Measurements from ENCODE around the gene ACOT6. TPM values are rescaled to one million over a fixed set of nuclear protein-coding genes. Genes with fewer than 3 reads are reported as not detected.
A peak's percentile ranks its signal among the peaks of the same experiment; 100 is the strongest.
"Not testable (repeated sequence)": the region's sequence is repeated elsewhere in the genome, so short reads cannot be mapped to it uniquely, and the experiment has no call there.

Gene ACOT6
- total RNA-seq, 2 experiments from 2014 or later, result not detected

DNA sequence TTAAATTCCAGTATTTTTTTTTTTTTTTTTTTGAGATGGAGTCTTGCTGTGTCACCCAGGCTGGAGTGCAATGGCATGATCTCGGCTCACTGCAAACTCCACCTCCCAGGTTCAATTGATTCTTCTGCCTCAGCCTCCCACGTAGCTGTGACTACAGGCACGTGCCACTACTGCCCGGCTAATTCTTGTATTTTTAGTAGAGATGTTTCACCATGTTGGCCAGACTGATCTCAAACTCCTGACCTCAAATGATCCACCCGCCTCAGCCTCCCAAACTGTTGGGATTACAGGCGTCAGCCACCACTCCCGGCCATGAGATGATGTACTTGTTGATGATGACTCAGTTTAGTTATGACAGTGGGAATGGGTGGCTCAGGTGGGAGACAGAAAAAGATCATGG, 38.1 kb upstream of the ACOT6 start:
- POLR2A ChIA-PET, DNase-seq, H3K9me3 Mint-ChIP-seq, CTCF ChIA-PET, H3K4me1 Mint-ChIP-seq, H3K27ac Mint-ChIP-seq, H3K27me3 Mint-ChIP-seq, H3K4me3 Mint-ChIP-seq: not testable (repeated sequence)
- H3K36me3 Mint-ChIP-seq (ENCODE audit: low read depth), result peaks cover 12% of the 10 kb centered on the region

GRCh38 chr14:73576391-73576790, 35.9 kb upstream of the ACOT6 start:
- CTCF ChIA-PET, result no interaction called here
- H3K4me3 Mint-ChIP-seq, result no peak overlapping the region
- peaks cover 15% of the 10 kb centered on the region for H3K36me3 Mint-ChIP-seq (ENCODE audit: low read depth)
- POLR2A ChIA-PET, result no interaction called here
- H3K27ac Mint-ChIP-seq, result no peak overlapping the region
- DNase-seq, result no peak
- no peaks in the 10 kb centered on the region for H3K27me3 Mint-ChIP-seq
- H3K4me1 Mint-ChIP-seq, result no peaks in the 10 kb centered on the region
- no peaks in the 10 kb centered on the region for H3K9me3 Mint-ChIP-seq

- H3K4me3 Mint-ChIP-seq, result not testable (repeated sequence)
Observed at GRCh38 chr14:73577214-73577613, 35.1 kb upstream of the ACOT6 start.

GRCh38 chr14:73582102-73582979, 30.0 kb upstream of the ACOT6 start:
- H3K9me3 Mint-ChIP-seq; H3K4me3 Mint-ChIP-seq; H3K27me3 Mint-ChIP-seq; H3K36me3 Mint-ChIP-seq (ENCODE audit: low read depth); H3K27ac Mint-ChIP-seq; POLR2A ChIA-PET; H3K4me1 Mint-ChIP-seq; DNase-seq: not testable (repeated sequence)
- CTCF ChIA-PET, result interaction anchor here (0.6 to 1.1 kb wide), 2 partner anchors 24 to 110 kb away, joined by 3 to 5 read pairs; no protein-coding TSS in a partner anchor

More at GRCh38 chr14:73577214-73577613, 35.1 kb upstream of the ACOT6 start:
- H3K27ac Mint-ChIP-seq, H3K9me3 Mint-ChIP-seq, H3K27me3 Mint-ChIP-seq, H3K4me1 Mint-ChIP-seq, POLR2A ChIA-PET, DNase-seq, CTCF ChIA-PET: not testable (repeated sequence)
- H3K36me3 Mint-ChIP-seq (ENCODE audit: low read depth), result peaks cover 15% of the 10 kb centered on the region

DNA sequence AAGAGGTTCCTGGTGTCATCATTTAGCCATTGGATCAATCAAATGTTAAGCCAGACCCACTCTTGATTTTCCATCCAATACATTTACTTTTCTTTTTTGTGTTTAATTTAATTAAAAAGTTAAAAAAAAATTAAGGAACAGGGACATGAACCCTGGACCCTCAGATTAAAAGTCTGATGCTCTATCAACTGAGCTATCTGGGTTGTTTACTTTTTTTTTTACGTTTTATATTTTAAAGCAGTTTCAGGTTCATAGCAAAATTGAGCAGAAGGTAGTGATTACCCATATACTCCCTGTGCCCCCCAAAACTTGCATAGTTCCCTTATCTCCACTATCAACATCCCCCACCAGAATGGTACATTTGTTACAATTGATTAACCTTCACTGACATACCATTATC, 23.6 kb upstream of the ACOT6 start:
- H3K27me3 Mint-ChIP-seq, result no peaks in the 10 kb centered on the region
- ChIA-PET CTCF (no interaction called here), POLR2A (no interaction called here)
- peaks cover 4% of the 10 kb centered on the region for H3K9me3 Mint-ChIP-seq
- no peak overlapping the region for H3K4me3 Mint-ChIP-seq
- no peak overlapping the region for H3K27ac Mint-ChIP-seq
- no peak for DNase-seq
- H3K36me3 Mint-ChIP-seq (ENCODE audit: low read depth), result no peaks in the 10 kb centered on the region
- peaks cover 18% of the 10 kb centered on the region for H3K4me1 Mint-ChIP-seq

- CTCF ChIA-PET, result interaction anchor here (1.8 kb wide), 1 partner anchor 19 kb away, joined by 6 read pairs; no protein-coding TSS in a partner anchor
- POLR2A ChIA-PET, result no interaction called here
- no peaks in the 10 kb centered on the region for H3K36me3 Mint-ChIP-seq (ENCODE audit: low read depth)
Observed at GRCh38 chr14:73589116-73589515, 23.2 kb upstream of the ACOT6 start.

GRCh38 chr14:73590673-73591004, 21.7 kb upstream of the ACOT6 start:
- H3K27ac Mint-ChIP-seq; POLR2A ChIA-PET; H3K36me3 Mint-ChIP-seq (ENCODE audit: low read depth); DNase-seq; H3K27me3 Mint-ChIP-seq; H3K9me3 Mint-ChIP-seq: not testable (repeated sequence)
- peaks cover 18% of the 10 kb centered on the region for H3K4me1 Mint-ChIP-seq
- CTCF ChIA-PET, result interaction anchor here (1.8 kb wide), 1 partner anchor 20 kb away, joined by 6 read pairs; no protein-coding TSS in a partner anchor
- peak overlapping the region; percentile 66 for H3K4me3 Mint-ChIP-seq

More at GRCh38 chr14:73589116-73589515, 23.2 kb upstream of the ACOT6 start:
- no peak for DNase-seq
- no peak overlapping the region for H3K27ac Mint-ChIP-seq
- H3K4me3 Mint-ChIP-seq, result no peak overlapping the region
- peaks cover 18% of the 10 kb centered on the region for H3K4me1 Mint-ChIP-seq
- H3K9me3 Mint-ChIP-seq, result peaks cover 4% of the 10 kb centered on the region
- H3K27me3 Mint-ChIP-seq, result no peaks in the 10 kb centered on the region

DNA sequence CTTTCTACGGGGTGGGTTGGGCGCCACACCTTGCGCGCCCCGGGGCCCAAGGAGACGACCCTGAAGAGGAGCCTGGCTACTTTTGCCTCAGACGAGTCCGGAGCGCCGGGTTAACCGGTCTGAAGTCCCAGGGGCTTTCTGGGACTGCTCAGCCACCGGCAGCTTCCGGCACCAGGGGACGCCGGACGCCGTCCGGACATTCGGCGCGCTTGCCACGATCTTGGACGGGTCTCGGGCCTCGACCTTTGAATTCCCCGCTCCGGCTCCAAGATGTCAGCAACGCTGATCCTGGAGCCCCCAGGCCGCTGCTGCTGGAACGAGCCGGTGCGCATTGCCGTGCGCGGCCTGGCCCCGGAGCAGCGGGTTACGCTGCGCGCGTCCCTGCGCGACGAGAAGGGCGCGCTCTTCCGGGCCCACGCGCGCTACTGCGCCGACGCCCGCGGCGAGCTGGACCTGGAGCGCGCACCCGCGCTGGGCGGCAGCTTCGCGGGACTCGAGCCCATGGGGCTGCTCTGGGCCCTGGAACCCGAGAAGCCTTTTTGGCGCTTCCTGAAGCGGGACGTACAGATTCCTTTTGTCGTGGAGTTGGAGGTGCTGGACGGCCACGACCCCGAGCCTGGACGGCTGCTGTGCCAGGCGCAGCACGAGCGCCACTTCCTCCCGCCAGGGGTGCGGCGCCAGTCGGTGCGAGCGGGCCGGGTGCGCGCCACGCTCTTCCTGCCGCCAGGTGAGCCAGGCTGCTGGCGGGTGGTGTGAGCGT, 20.4 kb upstream of the ACOT6 start, which contains the start of gene ACOT4:
TSS of gene ACOT4 (plus strand) at position 184 of the 760 bp plus-strand sequence. CDS start at position 271, 87 bp downstream.
- Mint-ChIP-seq H3K36me3 (ENCODE audit: low read depth) (peaks cover 1% of the 10 kb centered on the region), H3K27me3 (no peaks in the 10 kb centered on the region), H3K4me1 (peaks cover 18% of the 10 kb centered on the region), H3K4me3 (peak within 1 kb of the TSS; percentile 66), H3K27ac (peak within 1 kb of the TSS; percentile 79), H3K9me3 (peaks cover 4% of the 10 kb centered on the region)
- peak; percentile 45 for DNase-seq
- ChIA-PET POLR2A (interaction anchor here (1.0 kb wide), 1 partner anchor 23 kb away, joined by 3 read pairs; the partner anchor contains the start of gene ACOT2), CTCF (interaction anchor here (1.2 to 2.0 kb wide), 3 partner anchors 13 to 24 kb away, joined by 3 to 7 read pairs (median 3); partner anchors contain the start of gene ACOT2)

DNA sequence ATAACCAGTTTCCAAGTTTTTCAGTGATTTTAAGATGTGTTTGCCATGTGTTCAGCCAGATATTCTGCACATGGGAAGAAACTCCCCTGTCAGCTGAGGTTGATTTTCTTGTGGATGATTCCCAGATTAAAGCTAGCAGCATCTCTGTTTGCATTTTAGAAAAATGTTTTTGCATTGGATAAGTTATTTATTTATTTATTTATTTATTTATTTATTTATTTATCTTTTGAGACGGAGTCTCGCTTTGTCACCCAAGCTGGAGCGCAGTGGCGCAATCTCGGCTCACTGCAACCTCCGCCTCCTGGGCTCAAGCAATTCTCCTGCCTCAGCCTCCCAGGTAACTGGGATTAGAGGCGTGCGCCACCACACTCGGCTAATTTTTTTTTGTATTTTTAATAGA, 17.8 kb upstream of the ACOT6 start:
- DNase-seq, result no peak
- Mint-ChIP-seq H3K4me3 (no peak overlapping the region), H3K27ac (no peak overlapping the region), H3K9me3 (peaks cover 4% of the 10 kb centered on the region), H3K36me3 (ENCODE audit: low read depth) (peaks cover 1% of the 10 kb centered on the region), H3K4me1 (peaks cover 18% of the 10 kb centered on the region), H3K27me3 (no peaks in the 10 kb centered on the region)
- POLR2A ChIA-PET, result no interaction called here
- CTCF ChIA-PET, result interaction anchor here (1.2 kb wide), 1 partner anchor 25 kb away, joined by 4 read pairs; no protein-coding TSS in a partner anchor

- H3K4me3 Mint-ChIP-seq, result no peak overlapping the region
- peaks cover 1% of the 10 kb centered on the region for H3K36me3 Mint-ChIP-seq (ENCODE audit: low read depth)
- ChIA-PET POLR2A (no interaction called here), CTCF (interaction anchor here (0.6 to 1.0 kb wide), 2 partner anchors 29 to 91 kb away, joined by 4 read pairs; no protein-coding TSS in a partner anchor)
- H3K27ac Mint-ChIP-seq, result no peak overlapping the region
- H3K4me1 Mint-ChIP-seq, result peaks cover 4% of the 10 kb centered on the region
- DNase-seq, result no peak
- H3K9me3 Mint-ChIP-seq, result no peaks in the 10 kb centered on the region
- peaks cover 2% of the 10 kb centered on the region for H3K27me3 Mint-ChIP-seq
Observed at GRCh38 chr14:73599499-73599898, 12.8 kb upstream of the ACOT6 start.

DNA sequence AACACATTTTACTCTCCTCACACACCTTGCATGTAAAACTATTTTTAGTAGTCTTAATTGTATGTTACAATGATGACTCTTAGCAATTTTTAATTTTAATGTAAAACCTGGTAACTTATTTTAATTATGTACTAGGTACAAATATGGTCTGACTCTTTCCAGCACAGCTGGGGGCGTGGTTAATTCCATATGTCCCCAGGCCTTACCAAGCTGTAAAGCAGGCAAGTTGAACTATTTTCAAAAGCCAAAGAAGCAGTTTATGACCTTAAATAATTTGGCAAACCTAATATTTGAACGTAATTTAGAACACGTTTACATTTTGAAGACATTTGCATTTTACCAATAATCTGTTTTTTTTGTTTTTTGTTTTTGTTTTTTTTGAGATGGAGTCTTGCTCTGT, 9.3 kb upstream of the ACOT6 start:
- H3K4me1 Mint-ChIP-seq, result peaks cover 9% of the 10 kb centered on the region
- ChIA-PET CTCF (no interaction called here), POLR2A (no interaction called here)

DNA sequence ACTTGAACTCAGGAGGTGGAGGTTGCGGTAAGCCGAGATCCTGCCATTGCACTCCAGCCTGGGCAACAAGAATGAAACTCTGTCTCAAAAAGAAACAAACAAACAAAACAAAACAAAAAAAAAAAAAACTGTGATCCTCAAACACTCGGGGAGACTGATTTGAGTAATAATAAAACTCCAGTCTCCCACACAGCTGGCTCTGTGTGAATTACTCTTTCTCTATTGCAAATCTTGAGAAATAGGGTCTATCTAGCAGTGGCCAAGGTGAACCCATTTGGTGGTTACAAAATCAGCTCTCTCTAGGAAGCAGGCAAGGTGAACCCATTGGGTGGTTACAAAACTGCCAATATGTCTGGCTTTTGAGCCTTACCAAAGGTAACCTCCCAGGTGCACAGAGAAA, 6.0 kb upstream of the ACOT6 start:
- no peak overlapping the region for H3K27ac Mint-ChIP-seq
- POLR2A ChIA-PET, result no interaction called here

More for the DNA sequence above, 9.3 kb upstream of the ACOT6 start:
- H3K36me3 Mint-ChIP-seq (ENCODE audit: low read depth), result no peaks in the 10 kb centered on the region
- peaks cover 2% of the 10 kb centered on the region for H3K27me3 Mint-ChIP-seq
- no peaks in the 10 kb centered on the region for H3K9me3 Mint-ChIP-seq
- no peak overlapping the region for H3K27ac Mint-ChIP-seq
- no peak for DNase-seq
- no peak overlapping the region for H3K4me3 Mint-ChIP-seq

DNA sequence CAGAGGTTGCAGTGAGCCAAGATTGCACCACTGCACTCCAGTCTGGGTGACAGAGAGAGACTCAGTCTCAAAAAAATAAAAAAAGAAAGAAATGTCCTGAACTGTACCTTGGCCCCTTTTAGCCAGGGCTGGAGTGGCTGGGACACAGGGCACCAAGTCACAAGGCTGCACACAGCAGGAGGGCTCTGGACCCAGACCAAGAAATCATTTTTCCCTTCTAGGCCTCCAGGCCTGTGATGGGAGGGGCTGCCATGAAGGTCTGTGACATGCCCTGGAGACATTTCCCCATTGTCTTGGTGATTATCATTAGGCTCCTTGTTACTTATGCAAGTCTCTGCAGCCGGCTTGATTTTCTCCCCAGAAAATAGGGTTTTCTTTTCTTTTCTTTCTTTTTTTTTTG, 5.1 kb upstream of the ACOT6 start:
- no peak for DNase-seq
- no peaks in the 10 kb centered on the region for H3K9me3 Mint-ChIP-seq
- peaks cover 16% of the 10 kb centered on the region for H3K4me1 Mint-ChIP-seq
- CTCF ChIA-PET, result interaction anchor here (0.6 kb wide), 1 partner anchor 1150 kb away, joined by 4 read pairs; no protein-coding TSS in a partner anchor
- H3K36me3 Mint-ChIP-seq (ENCODE audit: low read depth), result no peaks in the 10 kb centered on the region
- POLR2A ChIA-PET, result no interaction called here
- H3K27ac Mint-ChIP-seq, result no peak overlapping the region
- no peaks in the 10 kb centered on the region for H3K27me3 Mint-ChIP-seq
- H3K4me3 Mint-ChIP-seq, result no peak overlapping the region

More for the DNA sequence above, 6.0 kb upstream of the ACOT6 start:
- DNase-seq, result no peak
- no peaks in the 10 kb centered on the region for H3K9me3 Mint-ChIP-seq
- H3K36me3 Mint-ChIP-seq (ENCODE audit: low read depth), result no peaks in the 10 kb centered on the region
- H3K4me3 Mint-ChIP-seq, result no peak overlapping the region
- H3K27me3 Mint-ChIP-seq, result no peaks in the 10 kb centered on the region
- CTCF ChIA-PET, result interaction anchor here (0.7 to 1.5 kb wide), 4 partner anchors 14 to 123 kb away, joined by 3 read pairs; no protein-coding TSS in a partner anchor
- peaks cover 13% of the 10 kb centered on the region for H3K4me1 Mint-ChIP-seq

Measured in activated CD4-positive, alpha-beta T cell treated with anti-CD3 and anti-CD28 coated beads, Interleukin-2, amount 10 ng/mL, durations not matched to agents 7 days and 5 days (primary cell).